CD4-positive, CD25-positive, alpha-beta regulatory T cell (primary cell): ENCODE data around the gene TNFSF8. TPM values are rescaled to one million over a fixed set of nuclear protein-coding genes. Genes with fewer than 3 reads are reported as not detected.

Experiments used
- ATAC-seq, 2 donors: fragments of 150-1000 bp; cut with Tn5 transposase; one replicate each; pipeline ENCODE4 v1.10.0; 2021; ENCODE audit warnings: low read depth in 2 of 2, moderate number of reproducible peaks in 2 of 2, moderate library complexity in 1 of 2
- DNase-seq, 3 donors: peaks; one replicate each; pipeline versions ENCODE4 v3.0.0 to v3.0.0-alpha.2; 2012 to 2022; ENCODE audit warnings: mixed read lengths in 1 of 3
- H3K27ac ChIP-seq: one replicate; pipeline ENCODE4 v1.7.0; 2013; ENCODE audit warnings: mild to moderate bottlenecking, low read length; ENCODE audit not compliant: insufficient read depth, poor library complexity, severe bottlenecking
- H3K27me3 ChIP-seq: one replicate; pipeline ENCODE4 v1.7.0; 2013; ENCODE audit warnings: low read length; ENCODE audit not compliant: control insufficient read depth, insufficient read depth
- H3K36me3 ChIP-seq: one replicate; pipeline ENCODE4 v1.7.0; 2013; ENCODE audit warnings: mild to moderate bottlenecking, low read length, moderate library complexity; ENCODE audit not compliant: control insufficient read depth, insufficient read depth
- H3K4me1 ChIP-seq: 2 replicates; pipeline ENCODE4 v1.7.0; 2013; ENCODE audit warnings: mild to moderate bottlenecking, low read length; ENCODE audit not compliant: insufficient read depth, control insufficient read depth, poor library complexity, severe bottlenecking
- H3K4me3 ChIP-seq: one replicate; pipeline ENCODE4 v1.7.0; 2013; ENCODE audit warnings: low read depth, mild to moderate bottlenecking, low read length, moderate library complexity
- H3K9me3 ChIP-seq, 2 experiments: 1 replicate in 1 of 2; 2 replicates in 1 of 2; pipeline ENCODE4 v1.7.0; 2013; ENCODE audit warnings: low read length in 2 of 2, mild to moderate bottlenecking in 1 of 2, moderate library complexity in 1 of 2; ENCODE audit not compliant: control insufficient read depth in 2 of 2
- H3K27ac Mint-ChIP-seq, 3 donors: one replicate each; pipeline ENCODE4 v1.8.0; 2020 to 2022; ENCODE audit warnings: mild to moderate bottlenecking in 3 of 3, mixed read lengths in 3 of 3, moderate library complexity in 2 of 3
- H3K27me3 Mint-ChIP-seq: one replicate; pipeline ENCODE4 v1.8.0; 2022; ENCODE audit warnings: mild to moderate bottlenecking, mixed read lengths
- H3K36me3 Mint-ChIP-seq: one replicate; pipeline ENCODE4 v1.8.0; 2020; ENCODE audit warnings: mixed read lengths
- H3K4me1 Mint-ChIP-seq, 4 donors: one replicate each; pipeline ENCODE4 v1.8.0; 2020 to 2022; ENCODE audit warnings: mixed read lengths in 4 of 4, mild to moderate bottlenecking in 1 of 4
- H3K4me3 Mint-ChIP-seq, 4 donors: one replicate each; pipeline ENCODE4 v1.8.0; 2020 to 2022; ENCODE audit warnings: mild to moderate bottlenecking in 4 of 4, mixed read lengths in 4 of 4, moderate library complexity in 3 of 4
- H3K9me3 Mint-ChIP-seq, 7 donors: one replicate each; pipeline ENCODE4 v1.8.0; 2020 to 2022; ENCODE audit warnings: mixed read lengths in 7 of 7, mild to moderate bottlenecking in 3 of 7, moderate library complexity in 2 of 7
- polyA plus RNA-seq, 4 donors: library from polyadenylated mRNA; unstranded; fragments of 300-500 nt; fragmentation: Illumina TruSeq; gene quantifications; one replicate each; pipeline ENCODE4 v1.2.3, GENCODE V29; 2021
- total RNA-seq: library from RNA; stranded (reverse); gene quantifications from one replicate; pipeline ENCODE4 v1.2.3, GENCODE V29; 2022

TNFSF8 gene
- total and polyA plus RNA-seq, 5 donors from 2014 or later, result 31.4 to 78.1 (median 47.3) TPM

GRCh38 chr9:114911167-114911821 lies 19.1 kb downstream of the TNFSF8 start:
- peak overlapping the region; percentile 23 to 95 (median 91) for H3K27ac Mint-ChIP-seq
- H3K4me3 Mint-ChIP-seq, result no peak overlapping the region
- no peaks in the 10 kb centered on the region for H3K9me3 Mint-ChIP-seq
- no peaks in the 10 kb centered on the region for H3K27me3 Mint-ChIP-seq
- peaks cover 22 to 84% (median 60%) of the 10 kb centered on the region in 4 donors for H3K4me1 Mint-ChIP-seq
- H3K4me3 ChIP-seq, result no peak overlapping the region
- H3K36me3 ChIP-seq, result peaks cover 30% of the 10 kb centered on the region
- no peak overlapping the region for H3K27ac ChIP-seq
- no peaks in the 10 kb centered on the region for H3K9me3 ChIP-seq
- ATAC-seq, result no peak
- H3K27me3 ChIP-seq, result no peaks in the 10 kb centered on the region
- H3K36me3 Mint-ChIP-seq, result peaks cover 49% of the 10 kb centered on the region
- peaks cover 50% of the 10 kb centered on the region for H3K4me1 ChIP-seq
- DNase-seq, result no peak

- peaks cover 43% of the 10 kb centered on the region for H3K36me3 Mint-ChIP-seq
- no peaks in the 10 kb centered on the region for H3K9me3 Mint-ChIP-seq
- no peak overlapping the region for H3K4me3 ChIP-seq
- H3K27me3 Mint-ChIP-seq, result no peaks in the 10 kb centered on the region
- no peaks in the 10 kb centered on the region for H3K27me3 ChIP-seq
- peaks cover 27% of the 10 kb centered on the region for H3K36me3 ChIP-seq
- H3K4me1 ChIP-seq, result peaks cover 50% of the 10 kb centered on the region
- H3K4me1 Mint-ChIP-seq, result peaks cover 22 to 86% (median 58%) of the 10 kb centered on the region in 4 donors
- peak overlapping the region in 1 of 4 donors; percentile 71 for H3K4me3 Mint-ChIP-seq
- H3K9me3 ChIP-seq, result no peaks in the 10 kb centered on the region
- DNase-seq, result no peak
- no peak overlapping the region for H3K27ac ChIP-seq
- ATAC-seq, result no peak
- H3K27ac Mint-ChIP-seq, result peak overlapping the region; percentile 55 to 95 (median 91)
These were observed 19.9 kb downstream of the TNFSF8 start for GRCh38 chr9:114910541-114910940.

- Mint-ChIP-seq H3K9me3 (no peaks in the 10 kb centered on the region), H3K4me3 (peak overlapping the region; percentile 27 to 76 (median 57)), H3K27ac (peak overlapping the region; percentile 91 to 95 (median 91)), H3K4me1 (peaks cover 23 to 84% (median 52%) of the 10 kb centered on the region in 4 donors), H3K36me3 (peaks cover 38% of the 10 kb centered on the region), H3K27me3 (no peaks in the 10 kb centered on the region)
- H3K27me3 ChIP-seq, result no peaks in the 10 kb centered on the region
- DNase-seq, result no peak
- peaks cover 23% of the 10 kb centered on the region for H3K36me3 ChIP-seq
- H3K9me3 ChIP-seq, result no peaks in the 10 kb centered on the region
- H3K4me1 ChIP-seq, result peaks cover 47% of the 10 kb centered on the region
- no peak for ATAC-seq
- no peak overlapping the region for H3K27ac ChIP-seq
- peak overlapping the region; percentile 15 for H3K4me3 ChIP-seq
These were observed 20.7 kb downstream of the TNFSF8 start for GRCh38 chr9:114909661-114910060.

GRCh38 chr9:114908805-114909448 lies 21.5 kb downstream of the TNFSF8 start:
- DNase-seq (peak in 1 of 3 donors; percentile 54), ATAC-seq (peak in 1 of 2 donors; percentile 35)
- Histone ChIP-seq H3K36me3 (peaks cover 25% of the 10 kb centered on the region), H3K27ac (peak overlapping the region; percentile 24), H3K9me3 (no peaks in the 10 kb centered on the region), H3K4me3 (peak overlapping the region; percentile 66), H3K4me1 (peaks cover 47% of the 10 kb centered on the region), H3K27me3 (no peaks in the 10 kb centered on the region)
- Mint-ChIP-seq H3K36me3 (peaks cover 39% of the 10 kb centered on the region), H3K4me1 (peaks cover 29 to 77% (median 56%) of the 10 kb centered on the region in 4 donors), H3K4me3 (peak overlapping the region; percentile 22 to 76 (median 50)), H3K27me3 (no peaks in the 10 kb centered on the region), H3K27ac (peak overlapping the region; percentile 91 to 95 (median 91)), H3K9me3 (no peaks in the 10 kb centered on the region)

GRCh38 chr9:114908104-114908622 lies 22.2 kb downstream of the TNFSF8 start:
- Histone ChIP-seq H3K4me1 (peaks cover 52% of the 10 kb centered on the region), H3K27ac (no peak overlapping the region), H3K4me3 (peak overlapping the region; percentile 66), H3K36me3 (peaks cover 27% of the 10 kb centered on the region), H3K27me3 (no peaks in the 10 kb centered on the region), H3K9me3 (no peaks in the 10 kb centered on the region)
- peak overlapping the region; percentile 91 to 95 (median 91) for H3K27ac Mint-ChIP-seq
- peak overlapping the region; percentile 29 to 76 (median 60) for H3K4me3 Mint-ChIP-seq
- DNase-seq (peak in 1 of 3 donors; percentile 86), ATAC-seq (peak; percentile 32 to 43)
- H3K27me3 Mint-ChIP-seq, result no peaks in the 10 kb centered on the region
- H3K4me1 Mint-ChIP-seq, result peaks cover 32 to 70% (median 58%) of the 10 kb centered on the region in 4 donors
- H3K9me3 Mint-ChIP-seq, result no peaks in the 10 kb centered on the region
- H3K36me3 Mint-ChIP-seq, result peaks cover 43% of the 10 kb centered on the region

GRCh38 chr9:114906922-114907571 lies 23.3 kb downstream of the TNFSF8 start:
- ATAC-seq (no peak), DNase-seq (peak in 1 of 3 donors; percentile 56)
- Mint-ChIP-seq H3K36me3 (peaks cover 48% of the 10 kb centered on the region), H3K27ac (peak overlapping the region in 2 of 3 donors; percentile 87 to 91), H3K9me3 (no peaks in the 10 kb centered on the region), H3K4me3 (peak overlapping the region in 3 of 4 donors; percentile 24 to 41 (median 29)), H3K4me1 (peaks cover 40 to 71% (median 60%) of the 10 kb centered on the region in 4 donors), H3K27me3 (no peaks in the 10 kb centered on the region)
- peak overlapping the region; percentile 14 for H3K4me3 ChIP-seq
- no peaks in the 10 kb centered on the region for H3K9me3 ChIP-seq
- H3K27ac ChIP-seq, result no peak overlapping the region
- peaks cover 63% of the 10 kb centered on the region for H3K4me1 ChIP-seq
- peaks cover 28% of the 10 kb centered on the region for H3K36me3 ChIP-seq
- no peaks in the 10 kb centered on the region for H3K27me3 ChIP-seq

- Mint-ChIP-seq H3K4me1 (peaks cover 40 to 68% (median 53%) of the 10 kb centered on the region in 4 donors), H3K27me3 (no peaks in the 10 kb centered on the region), H3K27ac (no peak overlapping the region), H3K9me3 (no peaks in the 10 kb centered on the region), H3K4me3 (peak overlapping the region in 1 of 4 donors; percentile 14), H3K36me3 (peaks cover 54% of the 10 kb centered on the region)
- no peaks in the 10 kb centered on the region for H3K9me3 ChIP-seq
- H3K4me3 ChIP-seq, result no peak overlapping the region
- H3K36me3 ChIP-seq, result peaks cover 28% of the 10 kb centered on the region
- DNase-seq (no peak), ATAC-seq (no peak)
- H3K27me3 ChIP-seq, result no peaks in the 10 kb centered on the region
- peaks cover 71% of the 10 kb centered on the region for H3K4me1 ChIP-seq
- no peak overlapping the region for H3K27ac ChIP-seq
These were observed 25.0 kb downstream of the TNFSF8 start for GRCh38 chr9:114905170-114905940.
